ENCODE data around the gene NCCRP1.

DNA sequence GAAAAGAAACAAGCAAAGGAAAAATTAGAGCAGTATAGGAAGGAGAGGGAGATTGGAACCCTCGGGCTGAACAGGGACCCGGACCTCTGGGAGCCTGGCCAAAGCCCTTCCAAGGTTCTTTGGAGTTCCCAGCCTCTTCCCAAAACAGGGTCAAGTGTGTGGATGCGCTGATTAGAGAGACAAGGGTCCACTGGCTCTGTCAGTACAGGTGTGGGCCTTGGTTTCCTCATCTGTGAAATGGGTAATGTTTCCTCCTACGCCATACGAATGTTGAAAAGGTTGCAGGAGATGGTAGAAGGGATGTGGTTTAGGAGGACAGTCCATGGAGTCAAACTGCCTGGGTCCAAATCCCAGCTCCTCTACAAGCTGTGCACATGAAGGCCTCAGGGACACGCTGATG lies 9.4 kb downstream of the NCCRP1 start:
- TF ChIP-seq GATA2 (IDR thresholded peaks at IDR 0.05; ENCODE audit: low read depth, low read length) = no peak
- TF ChIP-seq GATA3 (IDR thresholded peaks at IDR 0.05; ENCODE audit: low read depth, low read length) = no peak

Data from SH-SY5Y (cell line).